Fibroblast of lung (primary cell): Measurements from ENCODE around the gene ZNF554. TPM values are rescaled to one million over a fixed set of nuclear protein-coding genes. Genes with fewer than 3 reads are reported as not detected.

ENCODE experiments used
- DNase-seq, 2 donors: peaks; one replicate each; pipeline versions ENCODE4 v3.0.0 to v3.0.0-alpha.2; 2010; ENCODE audit warnings: low read depth in 2 of 2
- H2AFZ ChIP-seq: 2 replicates; pipeline ENCODE4 v1.5.1; 2012; ENCODE audit warnings: low read length, control low read depth, inconsistent platforms
- H3K27ac ChIP-seq: 2 replicates; pipeline ENCODE4 v1.5.1; 2011; ENCODE audit warnings: low read length, control low read depth; ENCODE audit not compliant: insufficient read depth
- H3K27me3 ChIP-seq: 2 replicates; pipeline ENCODE4 v1.5.1; 2011; ENCODE audit warnings: mild to moderate bottlenecking, low read length; ENCODE audit not compliant: control insufficient read depth, insufficient read depth
- H3K36me3 ChIP-seq: 2 replicates; pipeline ENCODE4 v1.5.1; 2011; ENCODE audit warnings: low read length; ENCODE audit not compliant: control insufficient read depth, insufficient read depth
- H3K4me1 ChIP-seq: 2 replicates; pipeline ENCODE4 v1.5.1; 2011; ENCODE audit warnings: low read length; ENCODE audit not compliant: control insufficient read depth, insufficient read depth; ENCODE audit errors: extremely low read depth
- H3K4me2 ChIP-seq: 2 replicates; pipeline ENCODE4 v1.5.1; 2011; ENCODE audit warnings: low read length, control low read depth; ENCODE audit not compliant: insufficient read depth; ENCODE audit errors: extremely low read depth
- H3K4me3 ChIP-seq, 4 experiments: fragments of 200-600 bp in 1 of 4; sonication (generic) in 1 of 4; replicated peaks in 1 of 4; 2 replicates each; pipeline ENCODE4 v1.5.1; 2011 to 2016; ENCODE audit warnings: low read length in 4 of 4, low read depth in 3 of 4, mild to moderate bottlenecking in 3 of 4, control low read depth in 2 of 4, inconsistent platforms in 1 of 4, mixed read lengths in 1 of 4; ENCODE audit not compliant: insufficient read depth in 1 of 4; ENCODE audit errors: control extremely low read depth in 1 of 4
- H3K79me2 ChIP-seq: 2 replicates; pipeline ENCODE4 v1.5.1; 2012; ENCODE audit warnings: mild to moderate bottlenecking, low read length, inconsistent platforms; ENCODE audit not compliant: control insufficient read depth, insufficient read depth
- H3K9ac ChIP-seq: 2 replicates; pipeline ENCODE4 v1.5.1; 2011; ENCODE audit warnings: mild to moderate bottlenecking, low read length, control low read depth; ENCODE audit not compliant: insufficient read depth
- H3K9me3 ChIP-seq: 2 replicates; pipeline ENCODE4 v1.5.1; 2012; ENCODE audit warnings: low read depth, low read length; ENCODE audit not compliant: control insufficient read depth, insufficient read depth
- H4K20me1 ChIP-seq: 2 replicates; pipeline ENCODE4 v1.5.1; 2011; ENCODE audit warnings: low read length; ENCODE audit not compliant: control insufficient read depth, insufficient read depth; ENCODE audit errors: extremely low read depth
- EZH2 ChIP-seq: IDR thresholded peaks from 2 replicates; pipeline ENCODE4 v1.5.1; 2012; ENCODE audit warnings: low read length, control low read depth, mild to moderate bottlenecking; ENCODE audit errors: missing control alignments
- polyA plus RNA-seq, 2 donors: library from polyadenylated mRNA; depleted of rRNA in 1 of 2; stranded (reverse) in 1 of 2; unstranded in 1 of 2; fragments of >200 nt; gene quantifications; 2 replicates each; pipeline ENCODE4 v1.2.1, GENCODE V29; 2011 to 2012; ENCODE audit warnings: missing spikeins in 1 of 2
- total RNA-seq: library from RNA; depleted of rRNA; stranded (reverse); fragments of >200 nt; gene quantifications from 2 replicates; pipeline ENCODE4 v1.2.1, GENCODE V29; 2014
- TF ChIP-seq, protein P1 (sequence below), 2 donors: IDR thresholded peaks in 1 of 2; conservative IDR thresholded peaks in 1 of 2; 1 replicate in 1 of 2; 2 replicates in 1 of 2; pipeline ENCODE4 v1.5.1; 2011 to 2012; ENCODE audit warnings: low read length in 2 of 2, control low read depth in 1 of 2, inconsistent platforms in 1 of 2, low read depth in 1 of 2, mild to moderate bottlenecking in 1 of 2

ZNF554 gene
- total and polyA plus RNA-seq, 2 donors (not counting 1 experiment from before 2014, with no cell fraction given) = 2.0 to 5.8 TPM

DNA sequence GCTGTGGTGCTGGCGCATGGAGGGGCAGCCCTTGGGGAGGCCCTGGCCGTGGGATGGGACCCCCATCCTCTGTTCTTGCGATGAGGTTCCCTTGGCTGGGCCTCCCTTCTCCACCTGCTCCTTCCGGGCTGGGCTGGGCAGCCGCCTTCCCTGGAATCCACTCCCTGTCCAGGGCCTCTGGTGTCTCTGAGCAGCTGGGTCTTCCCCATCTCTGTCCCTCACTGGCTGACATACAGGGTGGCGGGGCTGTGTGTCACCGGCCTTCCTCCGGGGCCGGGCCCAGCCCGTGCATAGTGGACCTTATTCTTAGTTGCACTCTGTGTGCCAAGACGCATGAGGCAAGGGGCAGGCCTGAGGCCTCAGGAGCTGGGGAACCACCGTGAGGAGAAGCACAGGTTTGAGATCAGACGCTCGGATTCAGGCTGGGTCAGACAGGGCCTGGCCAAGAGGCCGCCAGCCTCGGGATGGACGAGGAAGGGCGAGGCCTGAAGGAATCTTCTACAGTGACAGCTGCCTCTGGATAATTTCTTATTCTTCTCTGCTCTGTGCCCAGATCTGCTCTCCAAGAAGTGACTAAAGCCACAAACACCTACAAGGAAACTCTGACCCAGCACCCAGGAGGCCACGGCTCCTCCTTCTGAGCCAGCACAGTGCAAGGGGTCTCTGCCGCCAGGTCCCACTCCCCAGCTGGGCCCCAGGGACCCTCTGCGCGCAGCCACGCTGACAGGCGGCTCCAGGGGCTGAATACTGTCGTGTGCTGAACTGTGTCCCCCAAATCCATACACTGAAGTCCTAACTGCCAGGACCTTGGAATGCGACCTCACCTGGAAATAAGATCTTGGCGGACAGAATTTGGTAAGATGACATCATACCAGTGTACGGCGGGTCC lies 47.6 kb upstream of the ZNF554 start:
- Histone ChIP-seq H3K4me2 (no peak overlapping the region), H3K36me3 (peaks cover 8% of the 10 kb centered on the region), H3K27ac (no peak overlapping the region), H4K20me1 (no peaks in the 10 kb centered on the region), H3K9ac (no peak overlapping the region), H3K9me3 (no peaks in the 10 kb centered on the region), H3K4me3 (no peak overlapping the region), H3K4me1 (peaks cover 6% of the 10 kb centered on the region), H2AFZ (no peak overlapping the region), H3K27me3 (no peaks in the 10 kb centered on the region), H3K79me2 (peaks cover 70% of the 10 kb centered on the region)
- DNase-seq = no peak
- TF ChIP-seq, protein P1, sequence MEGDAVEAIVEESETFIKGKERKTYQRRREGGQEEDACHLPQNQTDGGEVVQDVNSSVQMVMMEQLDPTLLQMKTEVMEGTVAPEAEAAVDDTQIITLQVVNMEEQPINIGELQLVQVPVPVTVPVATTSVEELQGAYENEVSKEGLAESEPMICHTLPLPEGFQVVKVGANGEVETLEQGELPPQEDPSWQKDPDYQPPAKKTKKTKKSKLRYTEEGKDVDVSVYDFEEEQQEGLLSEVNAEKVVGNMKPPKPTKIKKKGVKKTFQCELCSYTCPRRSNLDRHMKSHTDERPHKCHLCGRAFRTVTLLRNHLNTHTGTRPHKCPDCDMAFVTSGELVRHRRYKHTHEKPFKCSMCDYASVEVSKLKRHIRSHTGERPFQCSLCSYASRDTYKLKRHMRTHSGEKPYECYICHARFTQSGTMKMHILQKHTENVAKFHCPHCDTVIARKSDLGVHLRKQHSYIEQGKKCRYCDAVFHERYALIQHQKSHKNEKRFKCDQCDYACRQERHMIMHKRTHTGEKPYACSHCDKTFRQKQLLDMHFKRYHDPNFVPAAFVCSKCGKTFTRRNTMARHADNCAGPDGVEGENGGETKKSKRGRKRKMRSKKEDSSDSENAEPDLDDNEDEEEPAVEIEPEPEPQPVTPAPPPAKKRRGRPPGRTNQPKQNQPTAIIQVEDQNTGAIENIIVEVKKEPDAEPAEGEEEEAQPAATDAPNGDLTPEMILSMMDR (conservative IDR thresholded peaks at IDR 0.05 in 1 of 2, IDR thresholded peaks at IDR 0.05 in 1 of 2; ENCODE audit: low read depth in 1 of 2, low read length in 2 of 2) = no peak
- TF ChIP-seq EZH2 = no peak

DNA sequence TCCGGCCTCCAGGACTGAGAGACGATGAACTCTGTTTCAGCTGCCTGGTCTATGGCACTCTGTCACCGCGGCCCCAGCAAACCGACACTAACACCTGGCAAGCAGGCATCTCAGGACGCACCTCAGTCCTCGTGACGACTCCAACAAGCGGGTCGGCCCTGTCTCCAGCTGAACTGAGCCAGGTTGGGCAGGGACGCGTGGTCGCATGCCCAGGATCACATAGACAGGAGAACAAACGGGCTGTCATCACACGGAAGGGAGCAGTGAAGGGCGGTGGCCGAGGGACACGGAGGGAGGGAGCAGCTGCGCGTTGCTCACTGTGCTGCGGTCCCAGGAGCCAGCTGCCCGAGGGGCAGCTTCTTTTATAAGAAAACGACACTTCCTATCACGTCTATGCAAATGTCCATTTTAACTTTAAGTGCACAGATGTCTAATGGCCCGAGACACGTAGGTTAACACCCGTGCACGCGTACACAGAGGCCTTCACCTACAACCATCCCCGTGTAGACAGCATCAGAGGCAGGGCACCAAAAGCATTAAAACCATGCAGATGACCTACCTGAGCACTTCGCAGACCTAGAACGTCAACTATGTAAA lies 45.5 kb upstream of the ZNF554 start:
- H3K9ac ChIP-seq = no peak overlapping the region
- DNase-seq = no peak
- H3K27me3 ChIP-seq = no peaks in the 10 kb centered on the region
- H3K4me1 ChIP-seq = peaks cover 6% of the 10 kb centered on the region
- H3K9me3 ChIP-seq = no peaks in the 10 kb centered on the region
- no peak overlapping the region for H3K27ac ChIP-seq
- H3K4me2 ChIP-seq = no peak overlapping the region
- H3K4me3 ChIP-seq = no peak overlapping the region
- peaks cover 6% of the 10 kb centered on the region for H3K36me3 ChIP-seq
- no peak overlapping the region for H2AFZ ChIP-seq
- H4K20me1 ChIP-seq = no peaks in the 10 kb centered on the region
- TF ChIP-seq, protein P1 (conservative IDR thresholded peaks at IDR 0.05 in 1 of 2, IDR thresholded peaks at IDR 0.05 in 1 of 2; ENCODE audit: low read depth in 1 of 2, low read length in 2 of 2) = no peak
- no peak for TF ChIP-seq EZH2
- H3K79me2 ChIP-seq = peaks cover 83% of the 10 kb centered on the region

DNA sequence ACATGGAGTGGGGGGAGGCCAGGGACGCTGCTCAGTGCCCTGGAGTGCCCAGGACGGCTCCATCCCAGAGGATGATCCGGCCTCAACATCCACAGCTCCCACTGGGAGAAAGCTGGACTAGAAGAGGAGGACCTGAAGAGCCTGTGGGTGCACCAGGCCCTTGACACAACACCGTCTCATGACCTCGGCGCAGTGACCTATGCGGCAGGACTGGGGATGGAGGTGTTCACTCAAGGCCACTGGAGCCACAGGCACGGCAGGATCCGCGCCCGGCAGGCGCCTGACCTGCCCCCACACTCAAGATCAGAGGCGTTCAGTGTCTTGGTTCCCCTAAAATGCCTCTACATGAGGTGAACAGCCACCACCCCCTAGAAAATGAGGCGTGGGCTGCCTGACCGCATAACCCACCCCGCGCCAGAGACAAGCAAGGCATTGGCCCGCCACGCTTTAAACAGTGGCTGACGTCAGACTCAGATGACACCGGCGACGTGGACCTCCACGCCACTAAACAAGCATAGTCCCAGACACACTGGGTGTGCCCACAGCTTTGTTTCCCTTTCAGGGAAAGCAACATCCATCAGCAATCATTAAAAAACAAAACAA lies 44.6 kb upstream of the ZNF554 start:
- TF ChIP-seq, protein P1 (conservative IDR thresholded peaks at IDR 0.05 in 1 of 2, IDR thresholded peaks at IDR 0.05 in 1 of 2; ENCODE audit: low read depth in 1 of 2, low read length in 2 of 2) = no peak
- TF ChIP-seq EZH2 = no peak
- Histone ChIP-seq H3K4me2 (no peak overlapping the region), H3K9ac (no peak overlapping the region), H3K36me3 (peaks cover 6% of the 10 kb centered on the region), H3K4me3 (no peak overlapping the region), H3K27me3 (no peaks in the 10 kb centered on the region), H3K4me1 (peaks cover 6% of the 10 kb centered on the region), H2AFZ (no peak overlapping the region), H3K79me2 (peaks cover 86% of the 10 kb centered on the region), H3K9me3 (no peaks in the 10 kb centered on the region), H3K27ac (no peak overlapping the region), H4K20me1 (no peaks in the 10 kb centered on the region)
- DNase-seq = no peak
